ENCODE results near the gene AK1. TPM values are rescaled to one million over a fixed set of nuclear protein-coding genes. Genes with fewer than 3 reads are reported as not detected.
A peak's percentile ranks its signal among the peaks of the same experiment; 100 is the strongest.
"Not testable (repeated sequence)": the region's sequence is repeated elsewhere in the genome, so short reads cannot be mapped to it uniquely, and the experiment has no call there.

AK1 gene
- polyA plus RNA-seq, 3 donors = 33.9 to 40.0 (median 36.4) TPM

GRCh38 chr9:127870153-127870491, 7.4 kb downstream of the AK1 start:
- DNase-seq (ENCODE audit: low read depth in 3 of 3, low spot score in 2 of 3) = not testable (repeated sequence)

DNA sequence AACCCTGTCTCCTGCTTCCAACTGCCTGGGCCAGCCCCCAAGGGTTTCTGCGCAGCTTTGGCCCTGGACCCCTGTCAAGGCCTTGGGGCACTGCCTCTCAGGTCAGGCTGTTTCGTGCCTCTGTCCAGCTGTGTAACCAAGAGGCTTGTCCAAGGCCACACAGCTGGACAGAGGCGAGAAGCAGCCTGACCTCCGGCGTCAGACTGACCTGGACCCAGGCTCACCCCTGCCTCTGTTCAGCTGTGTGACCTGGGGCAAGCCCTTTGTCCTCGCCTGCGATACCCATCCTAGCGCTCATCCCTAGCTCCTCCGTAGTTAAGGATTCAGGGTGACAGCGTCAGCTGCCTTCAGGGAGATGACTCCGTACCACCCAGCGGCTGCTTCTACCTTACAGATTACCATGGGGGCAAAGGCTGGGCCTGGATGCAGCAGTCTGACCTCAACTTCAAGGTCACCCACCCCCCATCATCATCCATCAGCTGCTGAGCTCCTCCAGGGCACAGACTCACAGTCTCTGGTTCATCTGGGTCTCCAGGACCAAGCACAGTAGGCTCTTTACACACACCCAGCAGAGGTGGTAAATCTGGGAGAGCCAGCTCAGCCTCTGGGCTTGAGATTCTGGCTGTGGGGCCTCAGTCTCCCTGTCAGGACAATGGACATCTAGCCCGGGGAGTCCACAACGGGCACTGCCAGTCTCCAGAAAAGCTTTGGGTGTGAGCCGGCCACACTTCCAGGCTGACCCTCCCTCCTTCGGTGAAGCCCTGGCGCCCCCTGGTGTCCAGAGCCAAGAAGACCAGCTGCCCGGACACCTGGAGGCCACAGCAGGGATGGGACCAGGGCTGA, 7.9 kb downstream of the AK1 start:
- DNase-seq (ENCODE audit: low read depth in 3 of 3, low spot score in 2 of 3) = peak in 1 of 3 donors; percentile 70

DNA sequence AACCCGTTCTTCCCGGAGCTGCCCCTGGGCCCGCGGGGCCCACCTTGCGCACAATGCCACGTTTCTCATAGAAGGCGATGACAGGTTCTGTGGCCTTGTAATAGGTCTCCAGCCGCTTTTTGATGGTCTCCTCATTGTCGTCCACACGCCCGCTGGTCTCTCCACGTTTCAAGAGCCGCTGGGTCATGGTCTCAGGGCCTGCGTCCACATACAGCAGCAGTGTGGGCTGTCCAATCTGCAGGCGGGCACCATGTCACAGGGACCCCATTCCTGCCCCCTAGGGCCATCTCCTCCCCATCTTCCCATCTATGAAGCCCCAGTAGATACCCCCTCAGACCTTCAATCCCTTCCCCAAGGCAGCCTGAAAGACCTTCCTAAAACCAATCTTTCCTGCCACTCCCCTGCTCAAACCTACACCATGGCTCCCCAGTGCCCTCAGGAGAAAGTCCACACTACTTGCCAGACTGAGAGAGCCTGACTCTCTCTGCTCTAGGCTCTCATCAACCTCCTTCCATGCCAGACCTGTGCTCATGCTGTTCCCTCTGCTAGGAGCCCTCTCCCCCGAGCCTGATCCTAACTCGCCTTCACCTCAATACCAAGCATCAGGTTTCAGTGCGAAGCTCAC, 9.1 kb downstream of the AK1 start:
- DNase-seq (ENCODE audit: low read depth in 3 of 3, low spot score in 2 of 3) = no peak

- no peak for DNase-seq (ENCODE audit: low read depth in 3 of 3, low spot score in 2 of 3)
Observed at GRCh38 chr9:127867356-127868277, 9.9 kb downstream of the AK1 start.

- DNase-seq (ENCODE audit: low read depth in 3 of 3, low spot score in 2 of 3) = no peak
Observed at GRCh38 chr9:127866535-127866934, 10.9 kb downstream of the AK1 start.

DNA sequence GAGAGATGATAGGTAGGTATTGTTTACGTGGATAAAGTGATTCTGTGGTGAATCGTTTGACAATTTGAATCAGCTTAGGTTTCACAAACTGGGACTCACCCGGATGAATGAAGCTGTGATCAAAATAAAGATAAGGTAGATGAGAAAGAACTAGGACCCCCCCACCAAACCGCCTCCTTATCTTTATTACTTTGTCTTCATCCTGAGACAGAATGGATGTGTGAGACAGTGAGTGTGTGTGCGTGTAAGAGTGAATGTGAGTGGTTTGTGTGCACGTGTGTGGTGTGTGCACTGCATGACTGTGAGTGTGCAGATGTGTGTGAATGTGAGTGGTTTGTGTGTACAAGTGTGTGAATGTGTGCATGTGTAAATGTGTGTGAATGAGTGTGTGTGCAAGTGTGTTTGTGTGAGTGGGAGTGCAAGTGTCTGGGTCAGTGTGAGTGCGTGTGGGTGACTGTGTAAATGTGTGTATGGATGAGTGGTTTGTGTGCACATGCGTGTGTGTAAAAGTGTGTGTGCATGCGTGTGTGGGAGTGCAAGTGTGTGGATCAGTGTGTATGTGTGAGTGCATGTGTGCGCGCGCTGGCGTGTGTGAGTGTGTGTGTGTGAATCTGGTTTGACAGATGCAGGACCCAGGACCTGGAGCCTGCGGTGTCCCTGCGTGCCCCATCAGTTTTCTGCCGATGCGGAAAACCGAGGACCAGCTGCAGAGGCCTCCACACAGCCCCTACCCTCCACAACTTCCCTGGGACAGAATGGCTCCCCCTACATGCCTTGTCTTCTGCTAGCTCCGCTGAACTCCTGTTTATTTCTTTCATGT, 11.6 kb downstream of the AK1 start:
- no peak for DNase-seq (ENCODE audit: low read depth in 3 of 3, low spot score in 2 of 3)

DNA sequence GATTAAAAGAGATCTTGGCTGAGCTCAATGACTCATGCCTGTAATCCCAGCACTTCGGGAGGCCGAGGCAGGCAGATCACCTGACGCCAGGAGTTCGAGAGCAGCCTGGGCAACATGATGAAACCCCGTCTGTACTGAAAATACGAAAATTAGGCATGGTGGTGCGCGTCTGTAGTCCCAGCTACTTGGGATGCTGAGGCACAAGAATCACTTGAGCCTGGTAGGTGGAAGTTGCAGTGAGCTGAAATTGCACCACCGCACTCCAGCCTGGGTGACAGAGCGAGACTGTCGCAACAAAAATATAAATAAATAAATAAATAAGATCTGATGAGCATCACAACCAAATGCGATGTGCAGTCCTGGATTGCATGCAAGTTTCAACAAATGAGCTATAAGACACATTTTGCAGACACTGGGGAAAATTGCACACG, 14.3 kb downstream of the AK1 start:
- DNase-seq (ENCODE audit: low read depth in 3 of 3, low spot score in 2 of 3) = no peak

GRCh38 chr9:127862075-127863011, 15.1 kb downstream of the AK1 start:
- no peak for DNase-seq (ENCODE audit: low read depth in 3 of 3, low spot score in 2 of 3)

DNA sequence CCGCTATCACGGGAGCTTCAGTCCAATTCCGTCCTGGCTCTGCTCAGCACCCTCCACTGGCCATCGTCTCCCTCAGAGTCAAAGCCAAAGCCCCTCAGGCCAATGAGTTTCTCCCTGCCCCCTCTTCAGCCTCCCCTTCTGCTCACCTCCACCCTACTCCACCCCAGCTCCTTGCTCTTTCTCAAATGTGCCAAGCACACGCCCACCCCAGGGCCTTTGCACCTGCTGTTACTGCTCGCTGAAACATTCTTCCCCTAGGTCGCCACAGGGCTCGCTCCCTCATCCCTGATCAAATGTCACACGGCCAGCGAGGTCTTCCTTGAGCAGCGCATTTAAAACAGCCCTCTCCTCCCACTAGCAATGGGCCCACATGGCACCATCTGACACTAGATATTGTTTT, 16.7 kb downstream of the AK1 start:
- no peak for DNase-seq (ENCODE audit: low read depth in 3 of 3, low spot score in 2 of 3)

DNA sequence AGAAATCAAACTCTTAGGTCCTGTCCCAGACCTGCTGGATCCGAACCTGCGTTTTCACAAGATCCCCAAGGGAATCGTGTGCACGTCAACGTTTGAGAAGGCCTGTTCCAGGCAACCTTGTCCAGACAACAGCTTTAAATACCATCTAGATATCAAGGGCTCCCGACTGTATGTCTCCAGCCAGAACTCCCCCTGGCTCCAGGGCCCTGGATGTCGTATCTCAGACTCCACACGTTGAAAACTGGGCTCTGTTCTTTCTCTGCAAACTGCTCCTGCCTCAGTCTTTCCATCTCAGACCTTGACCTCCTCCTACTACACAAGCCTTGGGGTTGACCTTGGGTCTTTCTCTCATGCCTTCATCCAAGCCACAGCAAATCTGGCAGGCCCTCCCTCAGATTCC, 17.2 kb downstream of the AK1 start:
- DNase-seq (ENCODE audit: low read depth in 3 of 3, low spot score in 2 of 3) = no peak

- DNase-seq (ENCODE audit: low read depth in 3 of 3, low spot score in 2 of 3) = no peak
Observed at GRCh38 chr9:127858041-127858512, 19.4 kb downstream of the AK1 start.

DNA sequence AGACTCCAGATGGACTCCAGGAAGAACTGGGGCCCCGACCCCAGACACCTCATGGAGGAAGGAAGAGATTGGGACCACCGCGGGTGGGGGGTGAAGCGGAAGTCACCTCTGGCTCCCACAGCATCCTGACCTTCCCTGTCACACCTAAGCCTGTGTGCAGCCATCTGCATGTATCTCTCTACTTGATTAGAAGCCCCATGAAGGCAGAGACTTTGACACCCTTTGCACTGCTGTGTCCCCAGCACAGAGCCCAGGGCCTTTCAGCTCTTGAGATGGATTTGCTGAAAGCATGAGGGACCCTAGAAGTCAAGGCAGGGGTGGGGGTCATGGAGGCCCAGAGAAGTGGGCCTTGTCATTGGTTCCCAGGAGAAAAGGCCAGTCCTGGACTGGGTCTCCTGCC, 20.2 kb downstream of the AK1 start:
- no peak for DNase-seq (ENCODE audit: low read depth in 3 of 3, low spot score in 2 of 3)

GRCh38 chr9:127856729-127857116, 20.8 kb downstream of the AK1 start:
- DNase-seq (ENCODE audit: low read depth in 3 of 3, low spot score in 2 of 3) = no peak

DNA sequence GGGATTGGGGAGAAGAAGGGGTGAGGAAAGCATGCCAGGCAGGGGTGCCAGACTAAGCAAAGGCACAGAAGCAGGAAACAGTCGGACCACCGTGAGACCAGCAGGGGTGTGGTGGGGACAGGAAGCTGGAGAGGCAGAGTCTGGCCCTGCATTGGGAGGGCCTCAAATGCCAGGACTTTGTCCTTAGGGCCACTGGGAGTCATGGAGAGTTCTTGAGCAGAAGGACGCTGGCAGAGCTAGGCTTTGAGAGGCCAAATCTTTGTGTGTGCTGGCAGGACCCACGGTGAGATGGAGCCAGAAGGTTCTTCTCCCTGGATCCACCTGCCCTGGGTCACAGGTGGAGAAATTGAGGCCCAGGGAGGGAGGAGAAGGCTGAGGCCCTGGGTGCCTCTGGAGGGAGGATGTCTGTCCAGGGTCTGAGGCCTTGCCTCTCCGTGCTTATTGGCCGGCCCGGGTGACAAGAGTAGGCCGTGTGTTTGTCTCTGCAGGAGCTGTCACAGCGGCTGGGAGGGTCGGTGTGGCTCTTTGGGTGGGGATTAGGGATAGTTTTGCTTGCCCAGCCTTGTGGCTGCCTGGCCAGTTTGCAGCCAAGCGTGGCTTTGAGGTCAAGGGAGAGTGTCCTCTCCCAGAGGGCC, 21.3 kb downstream of the AK1 start:
- DNase-seq (ENCODE audit: low read depth in 3 of 3, low spot score in 2 of 3) = no peak

GRCh38 chr9:127855522-127855921, 22.0 kb downstream of the AK1 start:
- DNase-seq (ENCODE audit: low read depth in 3 of 3, low spot score in 2 of 3) = no peak

DNA sequence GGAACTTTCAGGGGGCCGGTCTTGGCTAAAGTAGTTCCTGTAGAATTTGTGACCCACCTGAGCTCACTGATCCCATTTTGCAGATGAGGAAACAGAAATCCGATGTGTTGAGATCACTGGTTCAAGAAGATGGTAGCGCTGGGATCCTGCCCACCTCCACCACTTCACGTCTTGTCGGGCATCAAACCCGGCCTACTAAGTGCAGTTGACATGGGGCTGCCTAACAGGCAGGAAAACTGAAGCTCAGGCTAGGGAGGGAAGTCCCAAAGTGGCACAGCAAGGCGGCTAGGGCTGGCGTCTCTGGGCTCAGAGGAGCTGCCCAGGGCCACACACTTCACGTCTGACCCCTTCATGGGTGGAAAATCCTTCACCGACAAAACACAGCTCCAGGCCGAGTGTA, 22.5 kb downstream of the AK1 start:
- no peak for DNase-seq (ENCODE audit: low read depth in 3 of 3, low spot score in 2 of 3)

GRCh38 chr9:127854184-127854806, 23.2 kb downstream of the AK1 start, which contains the start of gene ENG:
Gene ENG, minus strand, starts transcription at chr9:127854658. Its CDS starts 303 bp downstream, at chr9:127854355.
- no peak for DNase-seq (ENCODE audit: low read depth in 3 of 3, low spot score in 2 of 3)

All from right renal cortex interstitium (tissue), 3 donors.